Natural killer cell (primary cell): ENCODE measurements around the gene FBXL16. TPM values are rescaled to one million over a fixed set of nuclear protein-coding genes. Genes with fewer than 3 reads are reported as not detected.

ENCODE experiments used
- ATAC-seq, 3 donors: fragments of 150-1000 bp in 2 of 3; fragments of 200-7000 bp in 1 of 3; cut with Tn5 transposase; 1 replicate in 1 of 3; 2 replicates in 2 of 3; pipeline ENCODE4 v1.10.0; 2021; ENCODE audit warnings: mild to moderate bottlenecking in 2 of 3, moderate library complexity in 2 of 3
- DNase-seq, 2 donors: peaks; one replicate each; pipeline versions ENCODE4 v3.0.0 to v3.0.0-alpha.2; 2013 to 2021; ENCODE audit warnings: mixed read lengths in 1 of 2
- H3K27ac ChIP-seq: one replicate; pipeline ENCODE4 v1.5.1; 2013; ENCODE audit warnings: mild to moderate bottlenecking, low read length
- H3K27me3 ChIP-seq: one replicate; pipeline ENCODE4 v1.6.1; 2013; ENCODE audit warnings: low read length; ENCODE audit not compliant: control insufficient read depth, insufficient read depth
- H3K36me3 ChIP-seq: one replicate; pipeline ENCODE4 v1.6.1; 2013; ENCODE audit warnings: low read length; ENCODE audit not compliant: control insufficient read depth, insufficient read depth
- H3K4me1 ChIP-seq: one replicate; pipeline ENCODE4 v1.6.1; 2013; ENCODE audit warnings: low read length; ENCODE audit not compliant: control insufficient read depth, insufficient read depth
- H3K4me3 ChIP-seq: one replicate; pipeline ENCODE4 v1.5.1; 2013; ENCODE audit warnings: low read length
- H3K9me3 ChIP-seq: one replicate; pipeline ENCODE4 v1.6.1; 2013; ENCODE audit warnings: low read length; ENCODE audit not compliant: control insufficient read depth, insufficient read depth
- H3K27ac Mint-ChIP-seq, 2 donors: one replicate each; pipeline ENCODE4 v1.8.0; 2022; ENCODE audit warnings: mild to moderate bottlenecking in 2 of 2, mixed read lengths in 2 of 2, moderate library complexity in 1 of 2
- H3K27me3 Mint-ChIP-seq, 2 donors: one replicate each; pipeline ENCODE4 v1.8.0; 2022; ENCODE audit warnings: low read depth in 2 of 2, mixed read lengths in 2 of 2
- H3K36me3 Mint-ChIP-seq: one replicate; pipeline ENCODE4 v1.8.0; 2022; ENCODE audit warnings: mixed read lengths
- H3K4me1 Mint-ChIP-seq, 2 donors: one replicate each; pipeline ENCODE4 v1.8.0; 2022; ENCODE audit warnings: mixed read lengths in 2 of 2
- H3K4me3 Mint-ChIP-seq: one replicate; pipeline ENCODE4 v1.8.0; 2022; ENCODE audit warnings: mild to moderate bottlenecking, moderate library complexity, mixed read lengths
- H3K9me3 Mint-ChIP-seq, 2 donors: one replicate each; pipeline ENCODE4 v1.8.0; 2022; ENCODE audit warnings: mixed read lengths in 2 of 2
- CTCF ChIP-seq: fragments of 200-600 bp; IDR thresholded peaks from one replicate; pipeline ENCODE4 v1.8.0; 2022; ENCODE audit warnings: antibody characterized with exemption
- WGBS: methylation state at CpG from one replicate; pipeline ENCODE4 v1.1.7; 2013; ENCODE audit warnings: missing lambda C conversion rate; ENCODE audit not compliant: insufficient coverage; 5-methylcytosine and 5-hydroxymethylcytosine counted together
- intact Hi-C: fragments of 100-400 bp; cut with micrococcal nuclease; formaldehyde crosslinking; loops from one replicate; pipeline ENCODE4 v1.14.2; 2022
- total RNA-seq, 4 donors: library from RNA; stranded (reverse); fragments of 120-200 nt in 1 of 4; gene quantifications; one replicate each; pipeline versions ENCODE4 v1.2.3 to v1.2.4, GENCODE V29; 2013 to 2022

The FBXL16 gene
- total RNA-seq, 3 donors from 2014 or later (not counting 1 experiment from before 2014, with no cell fraction given), result 0.48 to 0.79 TPM; not detected in 1

GRCh38 chr16:726188-726437 lies 20.5 kb upstream of the FBXL16 start:
- Histone ChIP-seq H3K9me3 (no peaks in the 10 kb centered on the region), H3K4me3 (no peak overlapping the region), H3K27me3 (no peaks in the 10 kb centered on the region), H3K4me1 (peaks cover 39% of the 10 kb centered on the region), H3K36me3 (no peaks in the 10 kb centered on the region), H3K27ac (no peak overlapping the region)
- intact Hi-C loops, result no loop called here
- no peak for TF ChIP-seq CTCF
- 57% methylated on average over 9 of the region's 9 CpGs for WGBS
- peaks cover 0 to 8% of the 10 kb centered on the region in 2 donors for H3K4me1 Mint-ChIP-seq
- no peaks in the 10 kb centered on the region for H3K9me3 Mint-ChIP-seq
- no peaks in the 10 kb centered on the region for H3K27me3 Mint-ChIP-seq
- no peaks in the 10 kb centered on the region for H3K36me3 Mint-ChIP-seq
- DNase-seq (no peak), ATAC-seq (no peak)
- H3K27ac Mint-ChIP-seq, result peak overlapping the region; percentile 44 to 60
- H3K4me3 Mint-ChIP-seq, result no peak overlapping the region

DNA sequence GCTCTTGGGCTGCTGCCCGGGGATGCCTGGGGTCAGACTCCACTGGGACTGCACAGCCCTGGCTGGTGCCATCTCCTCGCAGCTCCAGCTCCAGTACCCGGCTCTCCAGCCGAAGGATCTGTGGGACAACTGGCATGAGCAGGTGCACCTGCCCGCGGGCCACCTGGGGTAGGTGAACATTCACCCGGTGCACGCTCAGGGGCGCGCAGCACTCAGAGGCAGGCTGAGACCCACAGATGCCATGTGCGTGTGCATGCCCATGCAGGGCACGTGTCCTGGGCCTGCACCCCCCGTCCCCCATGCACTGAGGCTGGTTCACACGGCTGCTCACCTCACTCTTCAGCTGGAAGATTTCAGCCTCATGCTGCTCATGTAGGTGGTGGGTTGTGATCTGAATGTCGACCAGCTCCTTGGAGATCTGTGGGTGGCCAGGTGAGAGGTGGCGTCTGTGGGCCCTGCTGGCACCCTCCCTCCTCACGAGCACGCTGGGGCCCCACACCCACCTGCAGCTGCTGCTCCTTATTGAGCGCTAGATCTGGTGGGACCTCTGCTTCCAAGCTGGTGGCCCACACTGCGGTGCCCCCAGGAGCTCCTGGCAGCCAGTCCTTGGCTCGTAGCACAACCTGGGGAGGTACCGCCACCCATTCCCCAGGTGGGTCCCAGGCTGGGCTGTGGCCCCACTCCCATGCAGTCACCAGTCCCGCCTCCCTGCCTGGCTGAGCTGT lies 20.0 kb upstream of the FBXL16 start:
- Mint-ChIP-seq H3K27ac (peak overlapping the region in 1 of 2 donors; percentile 44), H3K9me3 (no peaks in the 10 kb centered on the region), H3K4me1 (peaks cover 0 to 8% of the 10 kb centered on the region in 2 donors), H3K27me3 (no peaks in the 10 kb centered on the region), H3K4me3 (peak overlapping the region; percentile 35), H3K36me3 (no peaks in the 10 kb centered on the region)
- no peak overlapping the region for H3K4me3 ChIP-seq
- intact Hi-C loops, result no loop called here
- H3K4me1 ChIP-seq, result peaks cover 40% of the 10 kb centered on the region
- ATAC-seq (no peak), DNase-seq (peak in 1 of 2 donors; percentile 29)
- TF ChIP-seq CTCF, result no peak
- H3K27me3 ChIP-seq, result no peaks in the 10 kb centered on the region
- no peak overlapping the region for H3K27ac ChIP-seq
- H3K36me3 ChIP-seq, result no peaks in the 10 kb centered on the region
- no peaks in the 10 kb centered on the region for H3K9me3 ChIP-seq
- 85% methylated on average over 23 of the region's 23 CpGs for WGBS

DNA sequence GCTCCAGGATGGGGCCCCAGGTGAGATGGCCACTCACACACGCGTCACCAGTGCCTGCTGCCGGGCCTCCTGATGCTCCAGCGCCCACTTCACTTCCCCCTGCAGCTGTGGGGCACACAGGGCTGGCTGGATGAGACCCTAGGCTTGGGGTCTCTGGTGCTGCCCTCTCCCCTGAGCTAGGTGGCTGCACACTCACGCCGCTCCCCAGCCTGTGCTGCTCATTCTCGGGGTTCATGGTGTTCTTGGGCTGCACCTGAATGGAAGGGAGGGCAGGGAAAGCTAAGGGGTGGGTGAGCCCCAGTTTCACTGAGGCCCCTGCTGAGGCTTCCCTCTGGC lies 19.4 kb upstream of the FBXL16 start:
- no peaks in the 10 kb centered on the region for H3K27me3 Mint-ChIP-seq
- H3K27ac Mint-ChIP-seq, result no peak overlapping the region
- H3K27me3 ChIP-seq, result no peaks in the 10 kb centered on the region
- H3K36me3 ChIP-seq, result no peaks in the 10 kb centered on the region
- intact Hi-C loops, result no loop called here
- peaks cover 47% of the 10 kb centered on the region for H3K4me1 ChIP-seq
- no peak overlapping the region for H3K27ac ChIP-seq
- no peak for DNase-seq
- ATAC-seq, result no peak
- no peaks in the 10 kb centered on the region for H3K9me3 Mint-ChIP-seq
- H3K4me1 Mint-ChIP-seq, result peaks cover 0 to 14% of the 10 kb centered on the region in 2 donors
- no peaks in the 10 kb centered on the region for H3K36me3 Mint-ChIP-seq
- H3K4me3 Mint-ChIP-seq, result no peak overlapping the region
- no peak for TF ChIP-seq CTCF
- no peak overlapping the region for H3K4me3 ChIP-seq
- WGBS, result 85% methylated on average over 7 of the region's 7 CpGs
- H3K9me3 ChIP-seq, result no peaks in the 10 kb centered on the region
